ENCODE measurements around the gene TMLHE.
"Not testable (repeated sequence)": the region's sequence is repeated elsewhere in the genome, so short reads cannot be mapped to it uniquely, and the experiment has no call there.

The TMLHE gene

GRCh38 chrX:155544881-155545280 is 67.9 kb downstream of the TMLHE start:
- Histone ChIP-seq H3K4ac (ENCODE audit: low read depth in 1 of 2, low read length in 2 of 2) (no peak overlapping the region), H2BK12ac (ENCODE audit: low read length in 2 of 2) (no peak overlapping the region), H2BK120ac (ENCODE audit: low read depth, low read length) (no peak overlapping the region), H3K9ac (ENCODE audit: low read length) (no peak overlapping the region), H2AK5ac (ENCODE audit: low read length, severe bottlenecking) (no peak overlapping the region), H3K9me3 (ENCODE audit: control insufficient read depth, low read length) (peaks cover 41% of the 10 kb centered on the region), H3K27ac (ENCODE audit: low read length, poor library complexity, severe bottlenecking) (no peak overlapping the region), H2AFZ (ENCODE audit: low read depth, low read length) (no peak overlapping the region), H3K18ac (ENCODE audit: low read depth in 1 of 2, low read length in 2 of 2) (no peak overlapping the region), H3K4me1 (ENCODE audit: control insufficient read depth, insufficient read depth, low read depth, low read length) (no peaks in the 10 kb centered on the region), H3K4me3 (ENCODE audit: insufficient read depth in 1 of 2, low read depth in 1 of 2, low read length in 2 of 2) (no peak overlapping the region), H3K36me3 (ENCODE audit: control insufficient read depth in 1 of 2, insufficient read depth in 2 of 2, low read depth in 1 of 2, low read length in 2 of 2) (peaks cover 0 to 32% of the 10 kb centered on the region in 2 experiments), H3K23ac (ENCODE audit: low read length in 2 of 2) (no peak overlapping the region), H4K91ac (ENCODE audit: low read length) (no peak overlapping the region), H2BK15ac (ENCODE audit: low read depth, poor library complexity, severe bottlenecking) (no peak overlapping the region), H3K4me2 (ENCODE audit: low read length, poor library complexity, severe bottlenecking) (no peak overlapping the region), H3K79me1 (replicated peaks; ENCODE audit: low read length, poor library complexity, severe bottlenecking) (peaks cover 1% of the 10 kb centered on the region), H3K27me3 (ENCODE audit: control insufficient read depth in 1 of 2, insufficient read depth in 1 of 2, low read length in 2 of 2) (no peaks in the 10 kb centered on the region), H2BK5ac (ENCODE audit: low read depth, low read length, poor library complexity, severe bottlenecking) (no peak overlapping the region), H3K14ac (ENCODE audit: low read length in 2 of 2) (no peak overlapping the region), H4K8ac (ENCODE audit: low read length) (no peak overlapping the region)
- WGBS, result no CpG with 5 or more reads among the region's 2 CpGs
- no peak for DNase-seq

DNA sequence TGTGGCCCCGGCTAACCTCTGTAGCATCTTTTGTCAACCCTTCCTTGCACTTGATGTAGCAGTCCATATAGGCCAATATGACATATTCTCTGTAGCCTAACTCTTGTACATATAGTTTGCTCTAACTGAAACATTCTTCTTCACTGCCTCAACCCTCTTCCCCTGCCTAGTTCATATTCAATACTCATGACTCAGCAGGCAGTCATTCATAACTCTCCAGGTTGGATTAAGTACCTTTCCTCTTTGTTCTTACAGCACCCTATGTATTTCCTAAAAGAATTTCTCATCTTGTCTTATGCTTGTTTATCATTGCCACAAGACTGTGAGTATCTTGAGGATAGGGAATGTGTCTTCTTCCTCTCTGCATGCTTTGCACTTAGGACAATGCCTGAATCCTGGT is 76.9 kb downstream of the TMLHE start:
- Histone ChIP-seq H3K23ac (ENCODE audit: low read length in 2 of 2) (no peak overlapping the region), H3K4ac (ENCODE audit: low read depth in 1 of 2, low read length in 2 of 2) (no peak overlapping the region), H4K91ac (ENCODE audit: low read length) (no peak overlapping the region), H3K18ac (ENCODE audit: low read depth in 1 of 2, low read length in 2 of 2) (no peak overlapping the region), H2AK5ac (ENCODE audit: low read length, severe bottlenecking) (no peak overlapping the region), H3K9me3 (ENCODE audit: control insufficient read depth, low read length) (peaks cover 16% of the 10 kb centered on the region), H2BK5ac (ENCODE audit: low read depth, low read length, poor library complexity, severe bottlenecking) (no peak overlapping the region), H3K4me2 (ENCODE audit: low read length, poor library complexity, severe bottlenecking) (no peak overlapping the region), H4K8ac (ENCODE audit: low read length) (no peak overlapping the region), H3K27me3 (ENCODE audit: control insufficient read depth in 1 of 2, insufficient read depth in 1 of 2, low read length in 2 of 2) (no peaks in the 10 kb centered on the region), H2BK12ac (ENCODE audit: low read length in 2 of 2) (no peak overlapping the region), H3K14ac (ENCODE audit: low read length in 2 of 2) (no peak overlapping the region), H3K4me3 (ENCODE audit: insufficient read depth in 1 of 2, low read depth in 1 of 2, low read length in 2 of 2) (no peak overlapping the region), H2BK120ac (ENCODE audit: low read depth, low read length) (no peak overlapping the region), H2BK15ac (ENCODE audit: low read depth, poor library complexity, severe bottlenecking) (no peak overlapping the region), H3K27ac (ENCODE audit: low read length, poor library complexity, severe bottlenecking) (no peak overlapping the region), H3K9ac (ENCODE audit: low read length) (no peak overlapping the region), H2AFZ (ENCODE audit: low read depth, low read length) (no peak overlapping the region), H3K36me3 (ENCODE audit: control insufficient read depth in 1 of 2, insufficient read depth in 2 of 2, low read depth in 1 of 2, low read length in 2 of 2) (peaks cover 0 to 3% of the 10 kb centered on the region in 2 experiments), H3K79me1 (replicated peaks; ENCODE audit: low read length, poor library complexity, severe bottlenecking) (peaks cover 2% of the 10 kb centered on the region), H3K4me1 (ENCODE audit: control insufficient read depth, insufficient read depth, low read depth, low read length) (no peaks in the 10 kb centered on the region)
- 95% methylated on average over 1 of the region's 1 CpG for WGBS
- DNase-seq, result no peak

GRCh38 chrX:155534800-155535199 is 78.0 kb downstream of the TMLHE start:
- Histone ChIP-seq H2BK12ac (ENCODE audit: low read length in 2 of 2) (no peak overlapping the region), H3K36me3 (ENCODE audit: control insufficient read depth in 1 of 2, insufficient read depth in 2 of 2, low read depth in 1 of 2, low read length in 2 of 2) (peaks cover 0 to 3% of the 10 kb centered on the region in 2 experiments), H3K18ac (ENCODE audit: low read depth in 1 of 2, low read length in 2 of 2) (no peak overlapping the region), H3K4ac (ENCODE audit: low read depth in 1 of 2, low read length in 2 of 2) (no peak overlapping the region), H3K27me3 (ENCODE audit: control insufficient read depth in 1 of 2, insufficient read depth in 1 of 2, low read length in 2 of 2) (no peaks in the 10 kb centered on the region), H3K14ac (ENCODE audit: low read length in 2 of 2) (no peak overlapping the region), H4K91ac (ENCODE audit: low read length) (no peak overlapping the region), H4K8ac (ENCODE audit: low read length) (no peak overlapping the region), H3K4me2 (ENCODE audit: low read length, poor library complexity, severe bottlenecking) (no peak overlapping the region), H2AK5ac (ENCODE audit: low read length, severe bottlenecking) (no peak overlapping the region), H3K27ac (ENCODE audit: low read length, poor library complexity, severe bottlenecking) (no peak overlapping the region), H2BK15ac (ENCODE audit: low read depth, poor library complexity, severe bottlenecking) (no peak overlapping the region), H2BK5ac (ENCODE audit: low read depth, low read length, poor library complexity, severe bottlenecking) (no peak overlapping the region), H2BK120ac (ENCODE audit: low read depth, low read length) (no peak overlapping the region), H3K4me1 (ENCODE audit: control insufficient read depth, insufficient read depth, low read depth, low read length) (no peaks in the 10 kb centered on the region), H3K4me3 (ENCODE audit: insufficient read depth in 1 of 2, low read depth in 1 of 2, low read length in 2 of 2) (no peak overlapping the region), H3K9ac (ENCODE audit: low read length) (no peak overlapping the region), H3K23ac (ENCODE audit: low read length in 2 of 2) (no peak overlapping the region), H3K79me1 (replicated peaks; ENCODE audit: low read length, poor library complexity, severe bottlenecking) (peaks cover 2% of the 10 kb centered on the region), H2AFZ (ENCODE audit: low read depth, low read length) (no peak overlapping the region), H3K9me3 (ENCODE audit: control insufficient read depth, low read length) (peaks cover 9% of the 10 kb centered on the region)
- no peak for DNase-seq

GRCh38 chrX:155527023-155527422 is 85.7 kb downstream of the TMLHE start:
- H3K18ac ChIP-seq (ENCODE audit: low read depth in 1 of 2, low read length in 2 of 2); H3K4me3 ChIP-seq (ENCODE audit: insufficient read depth in 1 of 2, low read depth in 1 of 2, low read length in 2 of 2); H3K23ac ChIP-seq (ENCODE audit: low read length in 2 of 2); H3K27me3 ChIP-seq (ENCODE audit: control insufficient read depth in 1 of 2, insufficient read depth in 1 of 2, low read length in 2 of 2); H3K9ac ChIP-seq (ENCODE audit: low read length); H4K8ac ChIP-seq (ENCODE audit: low read length); H2BK12ac ChIP-seq (ENCODE audit: low read length in 2 of 2); H3K79me1 ChIP-seq (replicated peaks; ENCODE audit: low read length, poor library complexity, severe bottlenecking); H2BK5ac ChIP-seq (ENCODE audit: low read depth, low read length, poor library complexity, severe bottlenecking); H2BK15ac ChIP-seq (ENCODE audit: low read depth, poor library complexity, severe bottlenecking); H3K4me2 ChIP-seq (ENCODE audit: low read length, poor library complexity, severe bottlenecking); H2AFZ ChIP-seq (ENCODE audit: low read depth, low read length); H2AK5ac ChIP-seq (ENCODE audit: low read length, severe bottlenecking); H3K14ac ChIP-seq (ENCODE audit: low read length in 2 of 2); DNase-seq; H4K91ac ChIP-seq (ENCODE audit: low read length); H3K4me1 ChIP-seq (ENCODE audit: control insufficient read depth, insufficient read depth, low read depth, low read length); H3K4ac ChIP-seq (ENCODE audit: low read depth in 1 of 2, low read length in 2 of 2); H2BK120ac ChIP-seq (ENCODE audit: low read depth, low read length); H3K27ac ChIP-seq (ENCODE audit: low read length, poor library complexity, severe bottlenecking): not testable (repeated sequence)
- Histone ChIP-seq H3K36me3 (ENCODE audit: control insufficient read depth in 1 of 2, insufficient read depth in 2 of 2, low read depth in 1 of 2, low read length in 2 of 2) (peaks cover 5 to 38% of the 10 kb centered on the region in 2 experiments), H3K9me3 (ENCODE audit: control insufficient read depth, low read length) (peaks cover 30% of the 10 kb centered on the region)
- WGBS, result 100% methylated on average over 1 of the region's 2 CpGs

Measured in mesenchymal stem cell (in vitro differentiated cells and primary cell).